Stimulated activated CD4-positive, alpha-beta T cell treated with anti-CD3 and anti-CD28 coated beads, TNF-alpha, amount 100 ng/mL, for 4 hours (primary cell): Measurements from ENCODE around the gene AARSD1.
"Not testable (repeated sequence)": the region's sequence is repeated elsewhere in the genome, so short reads cannot be mapped to it uniquely, and the experiment has no call there.

Source experiments
- DNase-seq, 3 experiments: peaks; one replicate each; pipeline ENCODE4 v3.0.0-alpha.2; 2020; ENCODE audit warnings: low read depth in 3 of 3

AARSD1 gene

GRCh38 chr17:42920106-42920900, 44.0 kb downstream of the AARSD1 start:
- DNase-seq: no peak

DNA sequence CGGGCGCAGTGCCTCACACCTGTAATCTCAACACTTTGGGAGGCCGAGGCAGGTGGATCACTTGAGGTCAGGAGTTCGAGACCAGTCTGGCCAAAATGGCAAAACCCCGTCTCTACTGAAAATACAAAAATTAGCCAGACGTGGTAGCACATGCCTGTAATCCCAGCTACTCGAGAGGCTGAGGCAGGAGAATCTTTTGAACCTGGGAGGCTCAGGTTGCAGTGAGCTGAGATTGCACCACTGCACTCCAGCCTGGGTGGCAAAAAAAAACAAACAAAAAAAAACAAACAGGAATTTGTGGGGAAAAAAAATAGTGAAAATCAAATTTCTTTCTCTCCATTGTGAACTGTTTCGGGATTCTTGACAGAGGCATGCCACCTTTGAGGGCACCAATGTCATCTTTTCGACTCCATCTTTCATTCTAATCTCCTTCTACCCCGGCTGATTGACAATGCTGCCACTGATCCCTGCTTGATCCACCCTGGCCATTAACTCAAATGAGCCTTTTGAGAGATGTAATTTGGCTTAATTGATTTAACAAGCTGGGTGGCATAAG, 44.7 kb downstream of the AARSD1 start:
- not testable (repeated sequence) for DNase-seq

DNA sequence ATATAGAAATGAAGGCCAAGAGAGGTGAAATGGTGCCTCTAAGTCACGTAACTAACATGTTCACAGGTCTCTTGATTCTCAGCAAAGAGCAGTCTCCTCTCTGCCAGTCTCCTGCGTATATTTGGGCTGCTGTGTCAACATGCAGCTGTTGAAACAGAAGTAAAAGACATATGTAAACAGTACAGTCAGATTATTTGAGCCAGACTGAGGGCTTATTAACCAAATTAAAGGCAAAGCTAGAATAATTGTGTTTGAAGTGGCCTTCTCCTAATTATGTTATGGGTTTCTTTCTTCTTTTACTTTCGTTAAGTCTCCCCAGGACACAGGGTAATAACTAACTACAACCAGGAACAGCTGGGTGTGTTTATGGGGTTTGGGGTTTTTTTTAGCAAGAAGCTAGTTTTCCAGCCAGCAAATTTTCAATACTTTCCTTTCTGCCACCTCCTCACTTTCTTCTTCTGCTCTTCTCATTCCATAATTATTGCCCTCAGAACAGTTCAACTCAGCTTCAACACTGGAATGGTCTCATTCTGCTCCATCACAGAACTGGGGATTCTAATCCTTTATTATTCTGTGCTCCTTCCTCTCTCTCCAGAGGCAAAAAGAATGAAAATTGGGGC, 45.2 kb downstream of the AARSD1 start:
- no peak for DNase-seq

DNA sequence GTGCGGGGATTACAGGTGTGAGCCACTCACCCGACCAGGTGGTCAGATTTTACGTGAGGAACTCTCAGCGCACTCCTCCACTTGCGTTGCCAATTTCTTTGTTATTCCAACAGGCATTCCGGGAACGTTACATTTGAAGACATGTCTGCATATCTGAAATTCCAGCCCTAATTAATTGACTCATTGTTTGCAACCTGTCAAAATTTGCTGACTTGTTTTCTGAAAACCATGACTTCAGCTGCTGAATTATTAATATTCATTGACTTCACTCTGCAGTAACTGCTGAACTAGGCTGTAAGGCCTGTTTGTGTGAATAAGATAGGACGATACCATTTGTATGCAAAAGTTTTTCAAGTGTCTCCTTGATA, 47.0 kb downstream of the AARSD1 start:
- DNase-seq: no peak

DNA sequence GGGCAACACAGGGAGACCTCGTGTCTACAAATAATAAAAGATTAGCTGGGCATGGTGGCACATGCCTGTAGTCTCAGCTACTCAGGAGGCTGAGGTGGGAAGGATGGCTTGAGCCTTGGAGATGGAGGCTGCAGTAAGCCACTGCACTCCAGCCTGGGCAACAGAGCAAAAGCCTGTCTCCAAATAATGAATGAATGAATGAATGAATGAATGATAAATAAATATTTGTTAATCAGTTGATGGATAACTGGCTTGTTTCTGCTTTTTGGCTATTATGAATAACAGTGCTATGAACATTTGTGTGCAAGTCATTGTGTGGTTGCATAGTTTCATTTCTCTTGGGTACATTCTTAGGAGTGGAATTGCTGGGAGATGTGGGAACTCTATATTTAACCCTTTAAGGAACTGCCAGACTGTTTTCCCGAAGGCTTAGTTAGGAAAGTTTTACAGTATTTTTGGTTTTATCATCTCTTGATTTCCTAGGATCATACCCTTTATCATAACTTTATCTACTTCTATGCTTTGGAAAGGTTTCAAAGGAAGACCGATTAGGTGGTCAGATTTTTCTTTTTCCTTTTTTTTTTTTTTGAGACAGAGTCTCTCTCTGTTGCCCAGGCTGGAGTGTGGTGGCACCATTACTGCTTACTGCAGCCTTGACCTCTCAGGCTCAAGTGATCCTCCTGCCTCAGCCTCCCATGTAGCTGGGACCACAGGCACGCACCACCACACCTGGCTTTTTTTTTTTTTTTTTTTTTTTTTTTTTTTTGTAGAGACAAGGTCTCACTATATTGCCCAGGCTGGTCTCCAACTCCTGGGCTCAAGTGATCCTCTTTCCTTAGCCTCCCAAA, 47.6 kb downstream of the AARSD1 start:
- DNase-seq: not testable (repeated sequence)

GRCh38 chr17:42915288-42915687, 49.0 kb downstream of the AARSD1 start:
- not testable (repeated sequence) for DNase-seq

DNA sequence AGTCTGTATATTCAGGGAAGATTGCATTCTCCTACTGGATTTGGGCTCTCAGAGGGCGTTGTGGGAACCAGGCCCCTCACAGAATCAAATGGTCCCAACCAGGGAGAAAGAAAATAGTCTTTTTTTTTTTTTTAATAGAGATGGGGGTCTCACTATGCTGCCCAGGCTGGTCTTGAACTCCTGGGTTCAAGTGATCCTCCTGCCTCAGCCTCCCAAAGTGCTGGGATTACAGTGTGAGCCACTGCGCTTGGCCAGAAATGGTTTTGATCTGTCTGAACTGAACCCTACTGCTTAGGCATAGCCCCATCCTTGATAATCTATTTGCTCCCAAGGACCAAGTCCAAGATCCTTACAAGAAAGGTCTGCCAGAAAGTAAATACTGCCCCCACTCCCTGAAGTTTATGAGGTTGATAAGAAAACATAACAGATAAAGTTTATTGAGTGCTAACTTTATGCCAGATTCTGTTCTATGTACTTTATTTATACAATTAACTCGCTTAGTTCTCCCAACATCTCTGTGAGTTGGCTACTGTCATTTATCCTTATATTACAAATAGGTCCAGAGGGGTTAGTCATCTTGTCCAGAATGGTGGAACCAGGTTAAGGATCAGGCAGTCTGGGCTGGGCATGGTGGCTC, 50.2 kb downstream of the AARSD1 start:
- no peak for DNase-seq

DNA sequence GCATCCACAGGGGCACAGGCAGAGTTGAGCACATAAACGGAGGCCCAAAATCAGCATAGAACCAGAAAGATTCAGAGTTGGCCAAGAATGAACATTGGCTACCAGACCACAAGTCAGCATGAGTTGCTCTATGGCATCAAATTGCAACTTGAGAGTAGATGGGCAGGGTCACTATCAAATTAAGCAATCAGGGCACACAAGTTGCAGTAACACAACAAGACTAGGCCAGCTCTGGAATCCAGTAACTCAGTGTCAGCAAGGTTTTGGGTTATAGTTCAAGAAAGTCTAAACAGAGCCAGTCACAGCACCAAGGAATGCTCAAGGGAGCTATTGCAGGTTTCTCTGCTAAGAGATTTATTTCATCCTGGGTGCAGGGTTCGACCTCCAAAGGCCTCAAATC, 50.7 kb downstream of the AARSD1 start:
- DNase-seq: no peak

DNA sequence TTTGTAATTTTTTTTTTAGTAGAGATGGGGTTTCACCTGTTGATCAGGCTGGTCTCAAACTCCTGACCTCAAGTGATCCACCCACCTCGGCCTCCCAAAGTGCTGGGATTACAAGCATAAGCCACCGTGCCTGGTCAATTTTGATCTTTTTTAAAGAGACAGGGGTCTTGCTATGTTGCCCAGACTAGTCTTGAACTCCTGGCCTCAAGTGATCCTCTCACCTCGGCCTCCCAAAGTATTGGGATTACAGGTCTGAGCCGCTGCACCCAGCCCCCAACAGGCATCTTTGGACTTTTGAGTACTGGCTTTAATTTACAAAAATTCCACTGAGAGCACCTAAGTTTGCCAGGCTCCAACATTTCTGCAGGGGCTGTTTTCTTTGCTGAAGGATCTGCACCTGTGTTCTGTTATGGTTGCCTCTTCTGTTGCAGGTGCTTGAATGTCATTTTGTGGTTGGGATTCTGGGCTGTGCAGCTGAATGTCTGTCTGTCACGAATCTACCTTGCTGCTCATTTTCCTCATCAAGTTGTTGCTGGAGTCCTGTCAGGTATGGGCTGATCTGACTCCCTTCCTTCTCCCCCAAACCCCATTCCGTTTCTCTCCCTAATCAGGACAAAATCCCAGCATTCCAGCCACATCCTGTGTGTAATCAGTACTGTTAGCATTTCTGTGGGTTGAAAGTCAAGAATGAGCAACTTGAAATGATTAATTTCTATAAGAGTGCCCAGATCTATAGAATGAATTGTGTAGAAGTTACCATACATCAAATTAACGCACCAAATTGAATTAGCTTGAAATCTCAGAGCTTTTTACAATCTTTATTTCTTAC, 55.2 kb downstream of the AARSD1 start:
- DNase-seq: no peak

DNA sequence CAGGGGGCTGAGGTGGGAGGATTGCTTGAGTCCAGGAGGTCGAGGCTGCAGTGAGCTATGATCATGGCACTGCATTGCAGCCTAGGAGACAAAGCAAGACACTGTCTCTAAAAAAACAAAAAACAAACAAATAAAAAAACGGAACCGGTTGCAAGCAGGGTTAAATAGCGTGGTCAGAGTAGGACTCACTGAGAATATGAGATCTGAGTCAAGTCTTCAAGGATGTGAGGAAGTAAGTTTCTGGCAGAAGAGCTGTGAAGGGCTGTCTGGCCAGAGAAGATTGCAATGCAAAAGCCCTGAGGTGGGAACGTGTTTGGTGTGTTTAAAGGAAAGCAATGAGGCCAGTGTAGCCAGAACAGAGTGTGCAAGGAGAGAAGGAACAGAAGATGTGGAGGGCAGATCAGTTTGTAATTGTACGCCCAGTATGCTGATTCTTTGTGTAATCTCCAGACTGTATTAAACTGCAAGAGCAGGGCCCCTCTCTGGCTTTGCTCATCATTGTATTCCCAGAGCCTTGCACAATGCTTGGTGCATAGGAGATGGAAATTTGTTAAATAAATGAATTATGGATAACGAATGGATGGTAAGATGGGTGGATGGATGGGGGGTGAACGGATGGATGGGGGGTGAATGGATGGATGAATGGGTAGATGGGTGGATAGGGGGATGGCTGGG, 57.3 kb downstream of the AARSD1 start:
- DNase-seq: no peak

DNA sequence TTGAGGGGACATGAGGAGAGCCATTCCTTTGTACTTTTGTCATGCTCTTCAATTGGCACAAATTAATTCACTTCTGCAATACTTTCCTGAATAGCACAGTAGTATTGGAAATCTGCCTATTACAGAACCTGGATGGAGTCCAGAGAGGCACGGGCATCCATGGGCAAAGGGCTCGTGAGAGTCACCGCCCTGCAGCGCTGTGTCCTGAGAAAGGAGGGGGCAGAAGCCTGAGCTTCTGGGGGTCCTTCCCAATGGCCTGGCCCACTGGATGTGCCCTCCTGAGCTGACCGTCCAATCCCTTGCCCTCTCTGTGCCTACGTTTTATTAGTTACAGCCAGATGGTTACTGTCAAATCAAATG, 60.2 kb downstream of the AARSD1 start:
- no peak for DNase-seq

GRCh38 chr17:42901535-42902229, 62.6 kb downstream of the AARSD1 start:
- DNase-seq: no peak
